Trophoblast cell (in vitro differentiated cells and primary cell): ENCODE results near the gene PAX8.

Experiments used
- DNase-seq, 2 donors: peaks; one replicate each; pipeline ENCODE4 v3.0.0-alpha.2; 2016
- H2AFZ ChIP-seq: 2 replicates; pipeline ENCODE4 v1.6.1; 2013; ENCODE audit warnings: low read length, moderate library complexity, mild to moderate bottlenecking; ENCODE audit not compliant: insufficient read depth, poor library complexity
- H2AK5ac ChIP-seq: 2 replicates; pipeline ENCODE4 v1.6.1; 2013; ENCODE audit warnings: mild to moderate bottlenecking, low read length
- H2BK120ac ChIP-seq: 2 replicates; pipeline ENCODE4 v1.6.1; 2013; ENCODE audit warnings: low read length, mild to moderate bottlenecking, moderate library complexity; ENCODE audit not compliant: insufficient read depth, poor library complexity
- H2BK12ac ChIP-seq: 2 replicates; pipeline ENCODE4 v1.6.1; 2013; ENCODE audit warnings: mild to moderate bottlenecking, low read length, moderate library complexity
- H2BK5ac ChIP-seq: 2 replicates; pipeline ENCODE4 v1.6.1; 2013; ENCODE audit warnings: low read length, low read depth, moderate library complexity, mild to moderate bottlenecking; ENCODE audit not compliant: poor library complexity
- H3K14ac ChIP-seq: 2 replicates; pipeline ENCODE4 v1.6.1; 2013; ENCODE audit warnings: mild to moderate bottlenecking, low read length
- H3K18ac ChIP-seq: 2 replicates; pipeline ENCODE4 v1.6.1; 2013; ENCODE audit warnings: mild to moderate bottlenecking, low read length
- H3K23ac ChIP-seq: 2 replicates; pipeline ENCODE4 v1.6.1; 2013; ENCODE audit warnings: low read length
- H3K27ac ChIP-seq: 2 replicates; pipeline ENCODE4 v1.5.1; 2013; ENCODE audit warnings: low read depth, mild to moderate bottlenecking, inconsistent platforms, low read length, moderate library complexity
- H3K27me3 ChIP-seq: 2 replicates; pipeline ENCODE4 v1.6.1; 2013; ENCODE audit warnings: inconsistent platforms, mild to moderate bottlenecking, low read length, moderate library complexity; ENCODE audit not compliant: insufficient read depth
- H3K36me3 ChIP-seq, 2 experiments: 1 replicate in 1 of 2; 2 replicates in 1 of 2; pipeline ENCODE4 v1.6.1; 2013; ENCODE audit warnings: low read length in 2 of 2, mild to moderate bottlenecking in 2 of 2, moderate library complexity in 1 of 2; ENCODE audit not compliant: insufficient read depth in 2 of 2, control insufficient read depth in 1 of 2
- H3K4ac ChIP-seq: 2 replicates; pipeline ENCODE4 v1.6.1; 2013; ENCODE audit warnings: low read depth, mild to moderate bottlenecking, low read length, moderate library complexity
- H3K4me1 ChIP-seq, 2 experiments: 1 replicate in 1 of 2; 2 replicates in 1 of 2; pipeline ENCODE4 v1.6.1; 2013; ENCODE audit warnings: low read length in 2 of 2, mild to moderate bottlenecking in 2 of 2, moderate library complexity in 1 of 2; ENCODE audit not compliant: insufficient read depth in 2 of 2, control insufficient read depth in 1 of 2
- H3K4me2 ChIP-seq: 2 replicates; pipeline ENCODE4 v1.6.1; 2013; ENCODE audit warnings: inconsistent platforms, mild to moderate bottlenecking, low read length, moderate library complexity
- H3K4me3 ChIP-seq: 2 replicates; pipeline ENCODE4 v1.5.1; 2013; ENCODE audit warnings: mild to moderate bottlenecking, low read depth, low read length, inconsistent platforms
- H3K79me1 ChIP-seq: one replicate; pipeline ENCODE4 v1.6.1; 2013; ENCODE audit warnings: low read length
- H3K79me2 ChIP-seq: 2 replicates; pipeline ENCODE4 v1.6.1; 2013; ENCODE audit warnings: low read length, mild to moderate bottlenecking; ENCODE audit not compliant: control insufficient read depth, insufficient read depth, poor library complexity
- H3K9ac ChIP-seq: 2 replicates; pipeline ENCODE4 v1.6.1; 2013; ENCODE audit warnings: mild to moderate bottlenecking, low read length
- H3K9me3 ChIP-seq: 2 replicates; pipeline ENCODE4 v1.6.1; 2013; ENCODE audit warnings: low read depth, mild to moderate bottlenecking, control low read depth, inconsistent platforms, low read length; ENCODE audit not compliant: insufficient read depth
- H4K12ac ChIP-seq: 2 replicates; pipeline ENCODE4 v1.6.1; 2013; ENCODE audit warnings: low read depth, mild to moderate bottlenecking, low read length, moderate library complexity
- H4K8ac ChIP-seq: 2 replicates; pipeline ENCODE4 v1.6.1; 2013; ENCODE audit warnings: low read depth, mild to moderate bottlenecking, low read length, moderate library complexity
- H4K91ac ChIP-seq: one replicate; pipeline ENCODE4 v1.6.1; 2013; ENCODE audit warnings: low read depth, mild to moderate bottlenecking, low read length, moderate library complexity
- WGBS: extraction: QIAGEN DNeasy Blood & Tissue Kit; methylation state at CpG from one replicate; pipeline ENCODE4 v1.1.7; 2013; ENCODE audit warnings: missing lambda C conversion rate; ENCODE audit not compliant: insufficient read length, insufficient coverage; ENCODE audit errors: extremely low coverage; 5-methylcytosine and 5-hydroxymethylcytosine counted together

The PAX8 gene

DNA sequence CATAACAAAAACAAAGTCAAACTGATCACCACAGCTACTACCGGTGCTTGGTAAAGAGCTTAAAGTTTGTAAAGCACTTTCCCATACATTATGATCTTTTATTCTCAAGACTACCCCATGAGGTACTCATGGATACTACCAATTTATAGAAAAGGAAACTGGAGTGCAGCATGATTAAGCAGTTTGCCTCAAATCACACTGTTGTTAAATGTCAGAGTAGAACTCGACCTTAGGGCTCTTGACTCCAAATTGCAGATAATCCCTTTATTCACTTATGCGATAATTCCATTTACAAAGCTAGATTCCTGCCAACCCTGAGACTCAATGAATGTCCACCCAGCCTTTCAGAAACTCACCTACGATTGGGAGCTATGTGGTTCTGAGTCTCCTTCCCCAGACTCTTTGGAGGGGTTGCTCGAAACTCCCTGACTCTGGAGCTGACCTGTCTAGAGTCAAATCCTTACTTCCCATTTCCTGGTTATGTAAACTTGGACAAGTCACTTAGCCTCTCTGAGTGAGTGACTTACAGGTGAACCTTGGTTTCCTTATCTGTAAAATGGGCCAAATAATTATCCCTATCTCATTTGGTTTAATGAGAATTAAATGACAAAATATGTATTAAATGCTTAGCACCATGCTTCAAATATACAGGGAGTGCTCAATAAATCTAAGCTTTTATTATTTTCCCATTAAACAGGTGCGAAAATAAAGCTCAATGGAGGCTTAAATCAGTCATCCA, 57.6 kb downstream of the PAX8 start:
- H3K4me1 ChIP-seq, result peaks cover 0 to 3% of the 10 kb centered on the region in 2 experiments
- no peak overlapping the region for H3K4me2 ChIP-seq
- no peak overlapping the region for H4K91ac ChIP-seq
- no peaks in the 10 kb centered on the region for H3K36me3 ChIP-seq
- no peak overlapping the region for H3K4me3 ChIP-seq
- H2AK5ac ChIP-seq, result no peak overlapping the region
- no peak overlapping the region for H3K14ac ChIP-seq
- H3K9me3 ChIP-seq, result no peaks in the 10 kb centered on the region
- H3K9ac ChIP-seq, result no peak overlapping the region
- H3K27me3 ChIP-seq, result no peaks in the 10 kb centered on the region
- WGBS, result no CpG with 5 or more reads among the region's 6 CpGs
- no peaks in the 10 kb centered on the region for H3K79me1 ChIP-seq
- H2BK5ac ChIP-seq, result no peak overlapping the region
- H4K8ac ChIP-seq, result no peak overlapping the region
- H4K12ac ChIP-seq, result no peak overlapping the region
- no peak overlapping the region for H2BK12ac ChIP-seq
- no peak overlapping the region for H3K4ac ChIP-seq
- no peak overlapping the region for H2BK120ac ChIP-seq
- DNase-seq, result no peak
- no peaks in the 10 kb centered on the region for H3K79me2 ChIP-seq
- no peak overlapping the region for H2AFZ ChIP-seq
- no peak overlapping the region for H3K27ac ChIP-seq
- no peak overlapping the region for H3K18ac ChIP-seq
- no peak overlapping the region for H3K23ac ChIP-seq

- no peak overlapping the region for H2AFZ ChIP-seq
- no peak overlapping the region for H2BK12ac ChIP-seq
- H3K18ac ChIP-seq, result no peak overlapping the region
- no peak overlapping the region for H3K9ac ChIP-seq
- no peak overlapping the region for H3K4me3 ChIP-seq
- H3K4me1 ChIP-seq, result peaks cover 0 to 3% of the 10 kb centered on the region in 2 experiments
- no peak overlapping the region for H3K4me2 ChIP-seq
- H2BK5ac ChIP-seq, result no peak overlapping the region
- no peaks in the 10 kb centered on the region for H3K36me3 ChIP-seq
- H3K4ac ChIP-seq, result no peak overlapping the region
- no peaks in the 10 kb centered on the region for H3K79me2 ChIP-seq
- H3K9me3 ChIP-seq, result no peaks in the 10 kb centered on the region
- H3K27me3 ChIP-seq, result no peaks in the 10 kb centered on the region
- no peak overlapping the region for H3K14ac ChIP-seq
- no peak overlapping the region for H3K27ac ChIP-seq
- H3K79me1 ChIP-seq, result no peaks in the 10 kb centered on the region
- H3K23ac ChIP-seq, result no peak overlapping the region
- no peak overlapping the region for H4K8ac ChIP-seq
- H2AK5ac ChIP-seq, result no peak overlapping the region
- H4K91ac ChIP-seq, result no peak overlapping the region
- H4K12ac ChIP-seq, result no peak overlapping the region
- no peak overlapping the region for H2BK120ac ChIP-seq
- WGBS, result no CpG with 5 or more reads among the region's 6 CpGs
- no peak for DNase-seq
Observed at GRCh38 chr2:113219889-113220641, 58.7 kb downstream of the PAX8 start.

DNA sequence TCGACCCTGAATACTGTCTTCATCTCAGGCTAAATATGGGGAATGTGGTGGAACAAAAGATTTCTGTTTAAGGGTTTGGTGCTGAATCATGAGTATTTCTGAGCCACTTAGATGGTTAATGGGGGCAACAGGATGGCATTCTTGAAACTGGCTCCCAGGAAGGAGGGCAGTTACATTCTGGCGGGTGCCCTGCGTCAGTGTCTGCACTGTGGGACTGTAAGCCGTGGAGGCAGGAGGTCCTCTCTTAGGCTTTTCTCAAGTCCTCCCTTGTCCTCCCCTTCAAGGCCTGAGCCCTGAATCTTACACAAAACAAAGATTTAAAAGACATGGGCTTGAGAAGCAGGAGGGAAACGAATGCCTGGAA, 59.2 kb downstream of the PAX8 start:
- WGBS, result no CpG with 5 or more reads among the region's 5 CpGs
- H3K23ac ChIP-seq, result no peak overlapping the region
- H3K79me2 ChIP-seq, result no peaks in the 10 kb centered on the region

DNA sequence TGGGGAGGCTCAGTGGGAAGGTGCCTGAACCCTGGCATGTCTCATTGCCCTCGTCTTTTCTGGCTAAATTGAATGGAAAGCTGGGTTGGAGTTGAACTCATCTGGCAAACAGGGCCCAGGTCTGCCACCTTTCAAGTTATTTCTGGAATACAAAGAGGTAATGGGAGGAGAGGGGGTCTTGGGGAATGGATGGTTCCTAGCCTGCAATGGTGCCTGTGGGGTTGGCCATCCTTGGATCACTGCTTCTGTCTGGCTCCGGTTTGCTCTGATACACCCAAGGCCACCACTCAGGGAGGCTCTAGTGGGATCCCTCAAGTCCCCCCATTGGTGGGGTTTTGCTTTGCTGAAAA, 59.7 kb downstream of the PAX8 start:
- Histone ChIP-seq H3K4me3 (no peak overlapping the region), H4K12ac (no peak overlapping the region), H2AK5ac (no peak overlapping the region), H3K4ac (no peak overlapping the region), H3K36me3 (no peaks in the 10 kb centered on the region), H3K27me3 (no peaks in the 10 kb centered on the region), H3K79me2 (no peaks in the 10 kb centered on the region), H3K27ac (no peak overlapping the region), H3K4me2 (no peak overlapping the region), H3K9me3 (no peaks in the 10 kb centered on the region), H3K4me1 (peaks cover 0 to 3% of the 10 kb centered on the region in 2 experiments), H3K9ac (no peak overlapping the region), H3K79me1 (no peaks in the 10 kb centered on the region), H2BK12ac (no peak overlapping the region), H2AFZ (no peak overlapping the region), H3K23ac (no peak overlapping the region), H2BK5ac (no peak overlapping the region), H3K14ac (no peak overlapping the region), H4K91ac (no peak overlapping the region), H2BK120ac (no peak overlapping the region), H3K18ac (no peak overlapping the region), H4K8ac (no peak overlapping the region)
- no CpG with 5 or more reads among the region's 2 CpGs for WGBS
- no peak for DNase-seq

More for the DNA sequence above, 59.2 kb downstream of the PAX8 start:
- H3K27ac ChIP-seq, result no peak overlapping the region
- H2BK5ac ChIP-seq, result no peak overlapping the region
- no peak overlapping the region for H3K4me2 ChIP-seq
- H3K14ac ChIP-seq, result no peak overlapping the region
- no peak overlapping the region for H3K18ac ChIP-seq
- H2AFZ ChIP-seq, result no peak overlapping the region
- H2BK120ac ChIP-seq, result no peak overlapping the region
- H3K4ac ChIP-seq, result no peak overlapping the region
- H4K91ac ChIP-seq, result no peak overlapping the region
- peaks cover 0 to 3% of the 10 kb centered on the region in 2 experiments for H3K4me1 ChIP-seq
- H3K9me3 ChIP-seq, result no peaks in the 10 kb centered on the region
- no peak overlapping the region for H2BK12ac ChIP-seq
- DNase-seq, result no peak
- no peak overlapping the region for H3K4me3 ChIP-seq
- H3K9ac ChIP-seq, result no peak overlapping the region
- H4K8ac ChIP-seq, result no peak overlapping the region
- H3K79me1 ChIP-seq, result no peaks in the 10 kb centered on the region
- no peaks in the 10 kb centered on the region for H3K36me3 ChIP-seq
- H4K12ac ChIP-seq, result no peak overlapping the region
- H3K27me3 ChIP-seq, result no peaks in the 10 kb centered on the region
- H2AK5ac ChIP-seq, result no peak overlapping the region
